H9 (cell line): ENCODE results near the gene AP2S1. TPM values are rescaled to one million over a fixed set of nuclear protein-coding genes. Genes with fewer than 3 reads are reported as not detected.

Experiments
- DNase-seq: peaks from one replicate; pipeline ENCODE4 v3.0.0-alpha.2; 2017
- H2AFZ ChIP-seq: one replicate; pipeline ENCODE4 v1.6.1; 2013; ENCODE audit warnings: mild to moderate bottlenecking, low read length, control low read depth, moderate library complexity
- H2AK5ac ChIP-seq: 2 replicates; pipeline ENCODE4 v1.6.1; 2013; ENCODE audit warnings: low read length, control low read depth, mixed read lengths; ENCODE audit not compliant: insufficient read length
- H2BK120ac ChIP-seq: one replicate; pipeline ENCODE4 v1.6.1; 2013; ENCODE audit warnings: low read depth, mild to moderate bottlenecking, low read length, control low read depth, inconsistent platforms; ENCODE audit not compliant: poor library complexity, severe bottlenecking
- H2BK12ac ChIP-seq: 2 replicates; pipeline ENCODE4 v1.6.1; 2013; ENCODE audit warnings: low read length, control low read depth, mixed read lengths, low read depth; ENCODE audit not compliant: insufficient read length
- H2BK15ac ChIP-seq: 2 replicates; pipeline ENCODE4 v1.6.1; 2013; ENCODE audit warnings: low read depth, low read length, control low read depth
- H2BK20ac ChIP-seq: one replicate; pipeline ENCODE4 v1.6.1; 2013; ENCODE audit warnings: low read depth, mild to moderate bottlenecking, low read length, control low read depth, inconsistent platforms; ENCODE audit not compliant: poor library complexity, severe bottlenecking
- H2BK5ac ChIP-seq: 2 replicates; pipeline ENCODE4 v1.6.1; 2013; ENCODE audit warnings: low read length, control low read depth, mixed read lengths; ENCODE audit not compliant: insufficient read length
- H3K14ac ChIP-seq: 2 replicates; pipeline ENCODE4 v1.6.1; 2013; ENCODE audit warnings: low read length, control low read depth; ENCODE audit not compliant: insufficient read depth
- H3K18ac ChIP-seq: 2 replicates; pipeline ENCODE4 v1.6.1; 2013; ENCODE audit warnings: low read depth, mild to moderate bottlenecking, mixed read lengths, low read length, control low read depth; ENCODE audit not compliant: insufficient read length
- H3K23ac ChIP-seq: 2 replicates; pipeline ENCODE4 v1.6.1; 2013; ENCODE audit warnings: low read length, control low read depth, mixed read lengths, low read depth; ENCODE audit not compliant: insufficient read length
- H3K23me2 ChIP-seq: 2 replicates; pipeline ENCODE4 v1.6.1; 2013; ENCODE audit warnings: low read depth, mild to moderate bottlenecking, mixed read lengths, low read length, control low read depth; ENCODE audit not compliant: insufficient read length, poor library complexity, severe bottlenecking
- H3K27ac ChIP-seq: 2 replicates; pipeline ENCODE4 v1.5.1; 2013; ENCODE audit warnings: low read length, control low read depth, mixed read lengths, low read depth; ENCODE audit not compliant: insufficient read length
- H3K27me3 ChIP-seq: 2 replicates; pipeline ENCODE4 v1.6.1; 2013; ENCODE audit warnings: low read length, control low read depth, inconsistent platforms; ENCODE audit not compliant: insufficient read depth
- H3K4ac ChIP-seq: 2 replicates; pipeline ENCODE4 v1.6.1; 2013; ENCODE audit warnings: low read depth, mild to moderate bottlenecking, control low read depth, inconsistent platforms, low read length, moderate library complexity
- H3K4me1 ChIP-seq: 2 replicates; pipeline ENCODE4 v1.6.1; 2013; ENCODE audit warnings: low read length, control low read depth, inconsistent platforms; ENCODE audit not compliant: insufficient read depth
- H3K4me2 ChIP-seq: 2 replicates; pipeline ENCODE4 v1.6.1; 2013; ENCODE audit warnings: low read length, control low read depth, mixed read lengths; ENCODE audit not compliant: insufficient read length, insufficient read depth
- H3K56ac ChIP-seq: 2 replicates; pipeline ENCODE4 v1.6.1; 2013; ENCODE audit warnings: low read depth, mild to moderate bottlenecking, mixed read lengths, low read length, control low read depth; ENCODE audit not compliant: insufficient read length
- H3K79me1 ChIP-seq: 2 replicates; pipeline ENCODE4 v1.6.1; 2013; ENCODE audit warnings: low read depth, mild to moderate bottlenecking, moderate library complexity, low read length, control low read depth, inconsistent platforms; ENCODE audit not compliant: insufficient read depth, poor library complexity, severe bottlenecking
- H3K79me2 ChIP-seq: 2 replicates; pipeline ENCODE4 v1.6.1; 2013; ENCODE audit warnings: low read length, control low read depth, inconsistent platforms; ENCODE audit not compliant: insufficient read depth
- H3K9ac ChIP-seq: 2 replicates; pipeline ENCODE4 v1.6.1; 2013; ENCODE audit warnings: low read length, control low read depth, mixed read lengths; ENCODE audit not compliant: insufficient read length; ENCODE audit errors: extremely low read depth
- H3K9me3 ChIP-seq: one replicate; pipeline ENCODE4 v1.6.1; 2013; ENCODE audit warnings: low read depth, low read length, inconsistent platforms; ENCODE audit not compliant: control insufficient read depth
- H3T11ph ChIP-seq: one replicate; pipeline ENCODE4 v1.6.1; 2013; ENCODE audit warnings: mild to moderate bottlenecking, low read length, control low read depth, inconsistent platforms
- H4K20me1 ChIP-seq: one replicate; pipeline ENCODE4 v1.6.1; 2013; ENCODE audit not compliant: control insufficient read depth, insufficient read length, insufficient read depth
- H4K5ac ChIP-seq: 2 replicates; pipeline ENCODE4 v1.6.1; 2013; ENCODE audit warnings: low read depth, mild to moderate bottlenecking, mixed read lengths, low read length, control low read depth; ENCODE audit not compliant: insufficient read length
- H4K8ac ChIP-seq: replicated peaks from 2 replicates; pipeline ENCODE4 v1.6.1; 2013; ENCODE audit warnings: low read length, control low read depth, mixed read lengths, low read depth; ENCODE audit not compliant: insufficient read length
- H4K91ac ChIP-seq: 2 replicates; pipeline ENCODE4 v1.6.1; 2013; ENCODE audit warnings: low read depth, mild to moderate bottlenecking, moderate library complexity, mixed read lengths, low read length, control low read depth; ENCODE audit not compliant: insufficient read length
- H3K27ac Mint-ChIP-seq, 3 experiments: 2 replicates in 2 of 3; 3 replicates in 1 of 3; pipeline ENCODE4 v1.8.0; 2020 to 2021; ENCODE audit warnings: mixed read lengths in 3 of 3, mild to moderate bottlenecking in 1 of 3, moderate library complexity in 1 of 3
- H3K27me3 Mint-ChIP-seq: 2 replicates; pipeline ENCODE4 v1.8.0; 2021; ENCODE audit warnings: low read depth, mild to moderate bottlenecking, moderate library complexity, mixed read lengths
- H3K36me3 Mint-ChIP-seq, 3 experiments: 2 replicates in 2 of 3; 3 replicates in 1 of 3; pipeline ENCODE4 v1.8.0; 2020 to 2021; ENCODE audit warnings: low read depth in 3 of 3, mixed read lengths in 3 of 3; ENCODE audit not compliant: insufficient read depth in 1 of 3
- H3K4me1 Mint-ChIP-seq, 2 experiments: 2 replicates each; pipeline ENCODE4 v1.8.0; 2020; ENCODE audit warnings: mixed read lengths in 2 of 2
- H3K4me3 Mint-ChIP-seq, 2 experiments: 2 replicates in 1 of 2; 3 replicates in 1 of 2; pipeline ENCODE4 v1.8.0; 2020 to 2021; ENCODE audit warnings: mild to moderate bottlenecking in 2 of 2, mixed read lengths in 2 of 2, moderate library complexity in 1 of 2
- H3K9me3 Mint-ChIP-seq, 2 experiments: 2 replicates in 1 of 2; 3 replicates in 1 of 2; pipeline ENCODE4 v1.8.0; 2020; ENCODE audit warnings: mild to moderate bottlenecking in 2 of 2, mixed read lengths in 2 of 2, moderate library complexity in 1 of 2
- WGBS: extraction: QIAGEN DNeasy Blood & Tissue Kit; methylation state at CpG from one replicate; pipeline ENCODE4 v1.1.7; 2013; ENCODE audit warnings: missing lambda C conversion rate, low lambda C conversion rate, mixed read lengths; ENCODE audit not compliant: insufficient read length; ENCODE audit errors: extremely low coverage; 5-methylcytosine and 5-hydroxymethylcytosine counted together
- total RNA-seq: library from RNA; stranded (reverse); gene quantifications from 2 replicates; pipeline ENCODE4 v1.2.1, GENCODE V29; 2021
- TF ChIP-seq, protein P1 (sequence below): fragments of 200-600 bp; sonication (generic); conservative IDR thresholded peaks from 3 replicates; pipeline ENCODE4 v1.8.0; 2021; ENCODE audit warnings: antibody characterized with exemption, mild to moderate bottlenecking

The AP2S1 gene
- total RNA-seq, 1 experiment from 2014 or later: 193 TPM

DNA sequence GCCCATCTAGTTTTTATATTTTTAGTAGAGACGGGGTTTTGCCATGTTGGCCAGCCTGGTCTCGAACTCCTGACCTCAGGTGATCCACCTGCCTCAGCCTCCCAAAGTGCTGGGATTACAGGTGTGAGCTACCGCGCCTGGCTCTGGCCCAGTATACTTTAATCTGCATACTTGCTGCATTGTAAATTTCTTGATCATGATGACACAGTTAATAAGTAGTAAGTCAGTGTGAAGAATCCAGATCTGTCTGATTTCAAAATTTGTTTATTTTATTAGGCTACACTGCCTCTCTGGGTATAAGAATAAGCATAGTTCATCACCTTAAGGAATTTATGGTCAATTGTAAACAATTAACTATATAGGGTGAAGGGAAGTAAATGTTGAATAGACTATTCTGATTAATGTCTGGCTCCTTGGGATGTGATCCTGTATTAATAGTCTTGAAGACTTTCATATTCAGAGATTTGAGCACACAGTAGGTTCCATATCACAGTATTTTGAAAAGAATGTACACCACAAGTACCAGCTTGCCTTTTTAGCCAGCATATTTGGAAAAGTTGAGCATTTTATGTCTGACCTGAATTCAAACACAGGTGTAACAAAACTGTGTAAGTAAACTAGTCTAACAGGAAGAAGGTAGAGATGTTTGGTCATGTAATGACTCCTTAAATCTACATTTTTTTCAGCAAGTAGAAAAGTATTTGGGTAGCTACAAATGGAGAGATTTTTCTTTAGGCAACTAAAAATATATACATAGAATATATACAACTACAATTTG, 17.6 kb upstream of the AP2S1 start:
- peak overlapping the region in 1 of 3 experiments; percentile 34; a peak in 1 of 7 replicates for H3K27ac Mint-ChIP-seq
- TF ChIP-seq, protein P1, sequence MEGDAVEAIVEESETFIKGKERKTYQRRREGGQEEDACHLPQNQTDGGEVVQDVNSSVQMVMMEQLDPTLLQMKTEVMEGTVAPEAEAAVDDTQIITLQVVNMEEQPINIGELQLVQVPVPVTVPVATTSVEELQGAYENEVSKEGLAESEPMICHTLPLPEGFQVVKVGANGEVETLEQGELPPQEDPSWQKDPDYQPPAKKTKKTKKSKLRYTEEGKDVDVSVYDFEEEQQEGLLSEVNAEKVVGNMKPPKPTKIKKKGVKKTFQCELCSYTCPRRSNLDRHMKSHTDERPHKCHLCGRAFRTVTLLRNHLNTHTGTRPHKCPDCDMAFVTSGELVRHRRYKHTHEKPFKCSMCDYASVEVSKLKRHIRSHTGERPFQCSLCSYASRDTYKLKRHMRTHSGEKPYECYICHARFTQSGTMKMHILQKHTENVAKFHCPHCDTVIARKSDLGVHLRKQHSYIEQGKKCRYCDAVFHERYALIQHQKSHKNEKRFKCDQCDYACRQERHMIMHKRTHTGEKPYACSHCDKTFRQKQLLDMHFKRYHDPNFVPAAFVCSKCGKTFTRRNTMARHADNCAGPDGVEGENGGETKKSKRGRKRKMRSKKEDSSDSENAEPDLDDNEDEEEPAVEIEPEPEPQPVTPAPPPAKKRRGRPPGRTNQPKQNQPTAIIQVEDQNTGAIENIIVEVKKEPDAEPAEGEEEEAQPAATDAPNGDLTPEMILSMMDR: no peak
- Histone ChIP-seq H2BK15ac (no peak overlapping the region), H3K18ac (no peak overlapping the region), H3K4ac (no peak overlapping the region), H3K27ac (no peak overlapping the region), H4K8ac (no peak overlapping the region), H2AK5ac (no peak overlapping the region), H4K91ac (no peak overlapping the region), H3K23me2 (peaks cover 5% of the 10 kb centered on the region), H3K9me3 (no peaks in the 10 kb centered on the region), H3T11ph (no peak overlapping the region), H3K4me2 (no peak overlapping the region), H3K4me1 (peaks cover 3% of the 10 kb centered on the region; the same call in 1 of the 2 replicates), H2AFZ (no peak overlapping the region), H2BK120ac (no peak overlapping the region), H2BK5ac (no peak overlapping the region), H2BK12ac (no peak overlapping the region), H3K56ac (no peak overlapping the region), H4K20me1 (no peaks in the 10 kb centered on the region), H3K23ac (no peak overlapping the region), H4K5ac (no peak overlapping the region), H3K14ac (no peak overlapping the region), H3K9ac (no peak overlapping the region), H3K79me1 (no peaks in the 10 kb centered on the region), H3K27me3 (no peaks in the 10 kb centered on the region), H2BK20ac (no peak overlapping the region), H3K79me2 (peaks cover 57% of the 10 kb centered on the region; the same call in 1 of the 2 replicates)
- no CpG with 5 or more reads among the region's 4 CpGs for WGBS
- H3K9me3 Mint-ChIP-seq: no peaks in the 10 kb centered on the region
- H3K36me3 Mint-ChIP-seq: peaks cover 3 to 18% (median 7%) of the 10 kb centered on the region in 3 experiments; a peak in 6 of 7 replicates
- no peaks in the 10 kb centered on the region for H3K27me3 Mint-ChIP-seq
- no peak overlapping the region for H3K4me3 Mint-ChIP-seq
- DNase-seq: no peak
- H3K4me1 Mint-ChIP-seq: peaks cover 20 to 22% of the 10 kb centered on the region in 2 experiments
